GM18909 (cell line): Measurements from ENCODE around the gene STKLD1.
"Not testable (repeated sequence)": the region's sequence is repeated elsewhere in the genome, so short reads cannot be mapped to it uniquely, and the experiment has no call there.

Source experiments
- ATAC-seq: cut with Tn5 transposase; IDR thresholded peaks from one replicate; pipeline ENCODE4 v1.9.1; 2021; ENCODE audit warnings: mild to moderate bottlenecking; ENCODE audit not compliant: unreplicated experiment, poor library complexity

Gene STKLD1

DNA sequence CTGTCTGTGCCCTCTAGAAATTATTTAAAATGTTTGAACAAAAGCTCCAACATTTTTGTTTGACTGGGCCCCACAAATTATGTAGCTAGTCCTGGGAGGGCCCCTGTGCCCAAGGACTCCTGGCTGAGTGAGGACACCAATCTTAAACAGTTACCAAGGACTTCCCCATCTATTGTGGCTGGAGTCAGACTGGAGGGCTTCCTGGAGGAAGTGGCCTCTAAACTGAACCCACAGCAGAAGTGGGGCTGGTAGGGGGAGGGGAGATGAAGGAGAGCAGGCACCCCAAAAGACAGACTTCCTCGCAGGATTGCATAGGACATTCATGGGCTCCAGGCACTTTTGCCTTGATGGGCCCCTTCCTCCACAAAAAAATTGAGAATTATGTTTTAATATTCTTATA, 54.1 kb downstream of the STKLD1 start:
- ATAC-seq, result no peak

DNA sequence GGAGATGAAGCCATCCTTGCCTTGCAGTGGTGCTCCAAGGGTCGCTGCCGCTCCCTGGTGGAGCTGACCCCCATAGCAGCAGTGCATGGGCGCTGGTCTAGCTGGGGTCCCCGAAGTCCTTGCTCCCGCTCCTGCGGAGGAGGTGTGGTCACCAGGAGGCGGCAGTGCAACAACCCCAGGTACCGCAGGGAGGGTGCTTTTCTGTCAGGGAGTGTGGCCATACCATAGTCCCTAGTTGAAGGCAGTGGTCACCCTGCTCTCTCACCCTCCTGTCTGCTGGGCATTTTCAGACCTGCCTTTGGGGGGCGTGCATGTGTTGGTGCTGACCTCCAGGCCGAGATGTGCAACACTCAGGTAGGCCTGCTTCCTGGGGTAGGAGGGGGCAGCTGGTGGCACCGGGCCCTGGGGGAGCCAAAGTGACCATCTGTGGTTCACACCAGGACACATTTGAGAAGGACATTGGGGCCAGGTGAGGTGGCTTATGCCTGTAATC, 57.2 kb downstream of the STKLD1 start:
- no peak for ATAC-seq

DNA sequence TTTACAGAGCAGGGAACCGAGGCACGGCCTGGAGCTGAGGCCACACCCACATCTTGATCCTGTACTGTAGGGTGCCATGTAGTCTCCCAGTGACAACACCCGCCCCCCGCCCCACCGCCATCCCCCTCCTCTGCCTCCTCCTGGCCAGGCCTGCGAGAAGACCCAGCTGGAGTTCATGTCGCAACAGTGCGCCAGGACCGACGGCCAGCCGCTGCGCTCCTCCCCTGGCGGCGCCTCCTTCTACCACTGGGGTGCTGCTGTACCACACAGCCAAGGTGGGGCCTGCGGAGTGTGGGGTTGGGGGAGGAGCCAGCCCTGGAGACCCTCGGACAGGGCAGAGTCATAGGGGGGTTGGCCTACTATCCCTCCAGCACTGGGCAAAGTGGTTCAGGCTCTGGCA, 60.5 kb downstream of the STKLD1 start:
- no peak for ATAC-seq

DNA sequence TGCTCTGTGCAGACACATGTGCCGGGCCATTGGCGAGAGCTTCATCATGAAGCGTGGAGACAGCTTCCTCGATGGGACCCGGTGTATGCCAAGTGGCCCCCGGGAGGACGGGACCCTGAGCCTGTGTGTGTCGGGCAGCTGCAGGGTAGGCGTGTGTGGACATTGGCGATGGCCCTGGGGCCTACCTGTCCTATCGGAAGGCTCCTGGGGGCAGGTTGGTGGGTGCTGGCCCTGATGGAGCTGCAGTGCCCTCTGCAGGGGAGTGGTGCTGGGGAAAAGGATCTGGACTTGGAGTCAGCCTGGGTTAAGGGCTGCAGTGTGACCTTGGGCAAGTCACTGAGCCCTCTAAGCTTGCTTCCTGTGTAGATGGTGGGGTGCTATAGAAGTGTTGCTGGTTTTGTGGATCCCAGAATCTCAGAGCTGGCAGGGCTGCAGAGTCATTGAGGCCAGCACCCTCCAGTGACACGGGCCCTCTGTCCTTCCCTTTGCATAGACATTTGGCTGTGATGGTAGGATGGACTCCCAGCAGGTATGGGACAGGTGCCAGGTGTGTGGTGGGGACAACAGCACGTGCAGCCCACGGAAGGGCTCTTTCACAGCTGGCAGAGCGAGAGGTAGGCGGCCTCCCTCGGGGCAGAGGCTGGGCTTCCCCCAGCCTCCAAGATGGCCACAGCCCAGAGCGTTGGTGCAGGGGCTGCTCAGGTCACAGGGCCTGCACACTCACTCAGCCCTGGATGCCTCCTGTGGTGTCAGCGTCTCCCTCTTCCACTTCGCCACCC, 61.8 kb downstream of the STKLD1 start:
- ATAC-seq, result no peak

DNA sequence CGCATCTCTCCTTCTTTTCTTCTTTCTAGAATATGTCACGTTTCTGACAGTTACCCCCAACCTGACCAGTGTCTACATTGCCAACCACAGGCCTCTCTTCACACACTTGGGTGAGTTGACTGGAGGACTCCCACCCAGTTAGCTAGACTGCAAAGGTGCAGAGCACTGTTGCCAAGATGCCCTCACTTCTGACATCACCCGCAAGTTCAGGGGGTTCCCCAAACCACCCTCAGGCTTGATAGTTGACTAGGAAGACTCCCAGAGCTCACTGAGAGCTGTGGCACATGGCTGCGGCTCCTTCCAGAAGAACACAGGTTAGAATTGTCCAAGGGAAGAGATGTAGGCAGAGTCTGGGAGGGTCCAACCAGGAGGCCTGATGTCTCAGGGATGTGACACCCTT, 63.2 kb downstream of the STKLD1 start:
- no peak for ATAC-seq

DNA sequence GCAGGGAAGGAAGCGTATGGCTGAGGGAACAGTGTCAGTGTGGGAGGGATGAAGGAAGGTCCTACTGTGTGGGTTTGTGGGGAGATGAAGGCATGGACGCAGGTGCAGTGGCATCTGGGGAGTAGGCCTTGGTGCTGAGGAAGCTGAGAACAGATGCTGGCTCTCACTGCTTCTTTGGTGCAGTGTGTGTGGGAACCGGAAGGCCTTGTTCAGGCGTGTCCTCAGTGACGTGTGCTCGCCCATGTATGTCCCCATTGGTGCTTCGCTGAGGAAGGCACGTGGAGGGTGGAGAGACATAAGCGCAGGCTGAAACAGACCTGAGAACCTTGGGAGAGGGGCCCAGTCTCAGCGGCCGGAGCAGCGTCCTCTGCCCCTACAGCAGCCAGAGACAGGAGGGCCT, 64.7 kb downstream of the STKLD1 start:
- ATAC-seq, result no peak

DNA sequence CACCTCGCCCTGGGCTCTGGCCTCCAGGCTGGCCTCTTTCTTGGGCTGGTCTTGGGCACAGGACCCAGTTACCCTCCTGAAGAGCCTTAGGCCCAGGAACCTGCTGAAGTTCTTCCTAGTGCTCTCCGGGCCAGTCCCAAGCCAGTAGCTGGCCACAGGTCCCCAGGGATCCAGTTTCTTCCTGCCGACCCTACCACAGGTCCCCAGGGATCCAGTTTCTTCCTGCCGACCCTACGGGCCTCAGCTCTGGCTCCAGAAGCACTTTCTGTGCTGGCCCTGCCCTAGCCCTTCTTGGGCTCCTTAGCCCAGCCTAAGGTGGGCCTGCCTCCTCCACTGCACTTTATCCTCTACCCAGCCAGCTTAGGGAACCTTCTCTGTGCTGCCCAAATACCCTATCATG, 65.4 kb downstream of the STKLD1 start:
- no peak for ATAC-seq

DNA sequence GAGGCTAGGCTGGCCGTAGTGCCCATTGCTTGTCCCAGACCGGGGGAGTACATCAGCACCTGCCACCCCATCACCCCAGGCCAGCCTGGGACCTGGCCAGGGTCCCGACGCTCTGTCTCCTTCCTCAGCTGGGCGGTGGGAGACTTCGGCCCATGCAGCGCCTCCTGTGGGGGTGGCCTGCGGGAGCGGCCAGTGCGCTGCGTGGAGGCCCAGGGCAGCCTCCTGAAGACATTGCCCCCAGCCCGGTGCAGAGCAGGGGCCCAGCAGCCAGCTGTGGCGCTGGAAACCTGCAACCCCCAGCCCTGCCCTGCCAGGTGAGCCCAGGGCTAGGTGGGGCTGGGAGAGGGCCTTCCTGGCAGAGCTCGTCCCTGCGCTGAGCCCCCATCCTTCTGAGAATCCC, 67.1 kb downstream of the STKLD1 start:
- no peak for ATAC-seq

DNA sequence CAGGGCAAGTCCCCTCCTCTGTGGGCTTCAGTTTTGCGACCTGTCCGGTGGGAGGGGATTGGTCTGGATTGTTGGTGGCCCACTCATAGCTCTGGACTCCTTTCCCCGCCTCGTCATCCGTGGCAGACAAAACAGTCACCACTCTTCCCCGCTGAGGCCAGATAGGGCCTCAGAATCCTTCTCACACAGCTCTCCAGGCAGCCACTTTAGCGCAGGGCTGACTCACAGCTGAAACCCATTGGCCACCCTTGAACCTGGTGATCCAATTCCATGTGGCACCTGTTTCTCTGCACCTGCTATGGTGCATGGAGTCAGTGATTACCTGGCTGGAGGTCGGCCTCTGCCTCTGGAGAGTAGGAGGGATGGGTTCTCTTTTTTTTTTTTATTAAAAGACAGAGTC, 67.8 kb downstream of the STKLD1 start:
- ATAC-seq, result no peak

DNA sequence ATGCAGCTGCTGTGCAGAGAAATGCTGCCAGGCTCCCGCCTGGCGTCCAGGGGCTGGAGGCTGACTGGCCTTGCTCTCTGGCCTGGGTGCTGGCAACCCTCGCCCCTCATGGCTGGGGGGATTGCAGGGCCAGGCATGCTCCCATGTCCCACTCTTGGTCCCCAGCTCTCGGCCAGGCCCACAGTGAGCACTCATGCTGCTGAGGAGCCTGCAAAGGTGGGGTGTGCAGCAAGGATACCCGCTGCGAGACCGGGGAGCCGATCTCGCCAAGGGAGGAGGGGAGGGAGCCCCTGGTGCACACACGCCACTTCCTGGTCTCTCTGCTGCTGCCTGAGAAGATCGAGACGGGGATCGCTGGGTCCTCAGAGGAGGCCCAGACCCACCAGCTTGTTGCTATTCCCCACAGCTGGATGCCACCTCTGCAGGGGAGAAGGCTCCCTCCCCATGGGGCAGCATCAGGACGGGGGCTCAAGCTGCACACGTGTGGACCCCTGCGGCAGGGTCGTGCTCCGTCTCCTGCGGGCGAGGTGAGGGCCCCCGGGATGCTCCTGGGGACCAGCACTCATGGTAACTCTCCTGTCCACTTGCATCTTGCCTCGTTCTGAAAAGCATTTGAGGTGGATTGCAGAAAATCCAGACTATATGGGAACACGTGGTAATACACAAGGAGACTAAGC, 69.3 kb downstream of the STKLD1 start:
- ATAC-seq, result no peak

DNA sequence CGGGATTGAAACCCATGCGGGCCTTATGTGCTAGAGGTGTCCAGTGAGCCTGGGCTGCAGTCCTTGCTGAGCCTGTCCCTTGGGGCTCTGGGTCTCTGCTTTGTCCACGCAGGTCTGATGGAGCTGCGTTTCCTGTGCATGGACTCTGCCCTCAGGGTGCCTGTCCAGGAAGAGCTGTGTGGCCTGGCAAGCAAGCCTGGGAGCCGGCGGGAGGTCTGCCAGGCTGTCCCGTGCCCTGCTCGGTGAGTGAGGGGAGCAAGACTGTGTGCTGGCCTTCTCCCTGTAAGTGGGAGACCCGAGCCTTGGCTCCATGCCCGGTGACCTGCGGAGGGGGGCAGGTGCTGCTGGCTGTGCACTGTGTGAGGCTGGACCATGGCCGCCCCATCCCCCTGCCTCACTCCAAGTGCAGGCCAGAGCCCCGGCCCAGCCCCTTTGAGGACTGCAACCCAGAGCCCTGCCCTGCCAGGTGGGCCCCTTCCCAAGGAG, 72.4 kb downstream of the STKLD1 start:
- ATAC-seq, result no peak

DNA sequence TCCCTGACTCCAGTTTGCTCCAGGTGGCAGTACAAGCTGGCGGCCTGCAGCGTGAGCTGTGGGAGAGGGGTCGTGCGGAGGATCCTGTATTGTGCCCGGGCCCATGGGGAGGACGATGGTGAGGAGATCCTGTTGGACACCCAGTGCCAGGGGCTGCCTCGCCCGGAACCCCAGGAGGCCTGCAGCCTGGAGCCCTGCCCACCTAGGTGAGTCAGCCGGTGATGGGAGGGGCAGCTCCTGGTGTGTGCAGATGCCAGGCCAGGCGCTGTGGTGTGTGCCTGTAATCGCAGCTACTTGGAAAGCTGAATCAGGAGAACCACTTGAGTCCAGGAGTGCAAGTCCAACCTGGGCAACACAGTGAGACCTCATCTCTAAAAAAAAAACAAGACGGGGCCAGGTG, 73.6 kb downstream of the STKLD1 start:
- no peak for ATAC-seq

DNA sequence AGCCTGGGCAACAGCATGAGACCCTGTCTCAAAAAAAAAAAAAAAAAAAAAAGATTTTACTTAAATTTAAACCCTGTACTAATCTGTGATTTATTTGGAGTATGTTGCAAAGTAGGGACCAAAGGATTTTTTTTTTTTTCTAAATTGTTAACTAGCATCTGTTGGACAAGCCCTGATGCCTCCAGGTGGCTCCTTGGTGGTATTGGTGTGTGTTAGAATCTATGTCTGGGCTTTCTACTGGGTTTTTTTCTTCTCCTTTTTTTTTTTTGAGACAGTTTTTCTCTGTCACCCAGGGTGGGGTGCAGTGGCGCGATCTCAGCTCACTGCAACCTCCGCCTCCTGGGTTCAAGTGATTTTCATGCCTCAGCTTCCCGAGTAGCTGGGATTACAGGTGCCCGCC, 75.7 kb downstream of the STKLD1 start:
- ATAC-seq, result not testable (repeated sequence)

DNA sequence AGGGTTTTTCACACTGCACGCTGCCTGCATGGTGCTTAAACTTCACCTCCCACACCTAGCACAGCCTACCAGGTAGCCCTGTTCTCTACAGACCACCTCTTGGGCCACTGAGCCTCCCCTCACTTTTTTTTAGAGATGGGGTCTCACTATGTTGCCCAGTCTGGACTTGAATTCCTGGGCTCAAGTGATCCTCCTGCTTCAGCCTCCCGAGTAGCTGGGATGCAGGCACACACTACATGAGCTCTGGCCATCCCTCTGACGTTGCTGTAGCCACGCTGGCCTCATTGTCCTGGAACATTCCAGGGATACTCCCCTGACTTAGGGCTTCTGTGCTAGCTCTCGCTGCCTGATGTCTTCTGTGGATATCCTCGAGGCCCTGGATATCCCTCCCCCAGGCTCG, 76.4 kb downstream of the STKLD1 start:
- no peak for ATAC-seq

DNA sequence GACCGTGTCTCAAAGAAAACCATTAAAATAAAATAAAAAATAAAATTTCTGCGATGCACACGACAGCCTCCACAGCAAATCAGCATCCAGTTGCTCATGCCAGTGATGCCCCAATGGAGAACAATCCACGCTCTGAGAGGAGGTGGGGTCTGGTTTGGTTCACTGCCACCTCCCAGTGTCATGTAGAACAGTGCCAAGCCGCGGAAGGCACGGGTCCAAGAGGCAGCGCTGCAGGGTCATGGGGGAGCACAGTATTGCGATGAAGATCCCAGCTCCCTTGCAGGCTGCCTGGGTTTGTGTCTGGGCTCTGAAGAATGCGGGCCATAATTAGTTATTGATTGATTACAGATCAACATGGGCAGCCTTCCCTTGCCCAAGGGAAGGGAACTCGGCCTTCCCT, 77.5 kb downstream of the STKLD1 start:
- ATAC-seq, result no peak

DNA sequence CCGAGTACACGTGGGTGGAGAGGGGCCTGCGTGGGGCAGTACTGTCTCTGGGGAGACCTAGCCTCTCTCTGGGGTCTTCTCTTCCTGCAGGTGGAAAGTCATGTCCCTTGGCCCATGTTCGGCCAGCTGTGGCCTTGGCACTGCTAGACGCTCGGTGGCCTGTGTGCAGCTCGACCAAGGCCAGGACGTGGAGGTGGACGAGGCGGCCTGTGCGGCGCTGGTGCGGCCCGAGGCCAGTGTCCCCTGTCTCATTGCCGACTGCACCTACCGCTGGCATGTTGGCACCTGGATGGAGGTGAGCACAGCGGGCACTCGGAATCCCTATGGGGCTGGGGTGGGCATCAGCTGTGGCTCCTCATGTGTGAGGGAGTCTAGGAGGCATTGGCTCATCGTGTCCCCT, 78.2 kb downstream of the STKLD1 start:
- no peak for ATAC-seq

DNA sequence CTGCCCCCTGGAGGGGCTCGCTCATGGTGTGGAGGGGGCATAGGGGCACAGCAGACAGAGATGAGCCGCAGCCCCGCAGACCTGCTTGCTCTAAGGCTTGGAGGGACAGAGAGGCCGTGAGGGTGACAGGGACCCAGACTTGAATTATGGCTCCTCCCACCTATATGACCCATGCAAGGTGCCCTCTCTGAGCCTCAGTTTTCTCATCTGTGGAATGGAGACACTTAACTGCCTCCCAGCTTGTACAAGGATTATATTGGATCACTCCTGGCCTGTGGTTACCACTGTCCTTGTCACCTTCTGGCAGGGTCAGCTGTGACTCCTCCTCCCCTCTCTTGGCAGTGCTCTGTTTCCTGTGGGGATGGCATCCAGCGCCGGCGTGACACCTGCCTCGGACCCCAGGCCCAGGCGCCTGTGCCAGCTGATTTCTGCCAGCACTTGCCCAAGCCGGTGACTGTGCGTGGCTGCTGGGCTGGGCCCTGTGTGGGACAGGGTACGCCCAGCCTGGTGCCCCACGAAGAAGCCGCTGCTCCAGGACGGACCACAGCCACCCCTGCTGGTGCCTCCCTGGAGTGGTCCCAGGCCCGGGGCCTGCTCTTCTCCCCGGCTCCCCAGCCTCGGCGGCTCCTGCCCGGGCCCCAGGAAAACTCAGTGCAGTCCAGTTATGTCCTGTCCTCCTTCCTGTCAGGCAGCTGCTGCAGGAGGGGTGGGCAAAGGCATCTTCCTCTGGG, 78.9 kb downstream of the STKLD1 start:
- ATAC-seq, result no peak
